Upper lobe of left lung (tissue), 4 donors: ENCODE measurements around the gene TIMD4.

Experiments used
- CTCF ChIP-seq, 6 experiments: fragments of 450-650 bp in 4 of 6; fragments of 200-600 bp in 2 of 6; sonication (generic) in 2 of 6; IDR thresholded peaks; one replicate each; pipeline ENCODE4 v1.5.1; 2016 to 2019; ENCODE audit warnings: antibody characterized with exemption in 6 of 6
- EP300 ChIP-seq, 4 donors: sonication (generic); formaldehyde crosslinking; IDR thresholded peaks; one replicate each; pipeline ENCODE4 v1.5.1; 2017; ENCODE audit warnings: antibody characterized with exemption in 4 of 4, control low read depth in 2 of 4
- POLR2A ChIP-seq, 4 donors: fragments of 450-650 bp; IDR thresholded peaks; one replicate each; pipeline ENCODE4 v1.5.1; 2016 to 2017; ENCODE audit warnings: antibody characterized with exemption in 4 of 4, mild to moderate bottlenecking in 2 of 4

GRCh38 chr5:156906807-156907206 lies 56.2 kb downstream of the TIMD4 start:
- no peak for TF ChIP-seq CTCF (IDR thresholded peaks at IDR 0.05)
- no peak for TF ChIP-seq EP300 (IDR thresholded peaks at IDR 0.05)
- no peak for TF ChIP-seq POLR2A (IDR thresholded peaks at IDR 0.05)
